Spleen (tissue), 11 donors: ENCODE results near the gene LINGO4. TPM values are rescaled to one million over a fixed set of nuclear protein-coding genes. Genes with fewer than 3 reads are reported as not detected.

Experiments used
- DNase-seq: peaks from one replicate; pipeline ENCODE4 v3.0.0-alpha.2; 2020
- H3K27ac ChIP-seq, 8 donors: fragments of 200-600 bp; sonication (generic) in 7 of 8; 1 replicate in 4 of 8; 2 replicates in 4 of 8; pipeline versions ENCODE4 v1.5.0 to v1.8.0; 2016 to 2021; ENCODE audit warnings: inconsistent platforms in 4 of 8, mild to moderate bottlenecking in 4 of 8, moderate library complexity in 1 of 8
- H3K27me3 ChIP-seq, 7 donors: fragments of 200-600 bp; sonication (generic) in 6 of 7; replicated peaks in 1 of 7; 1 replicate in 4 of 7; 2 replicates in 3 of 7; pipeline versions ENCODE4 v1.5.0 to v1.8.0; 2016 to 2021; ENCODE audit warnings: inconsistent platforms in 3 of 7, mild to moderate bottlenecking in 1 of 7
- H3K36me3 ChIP-seq, 6 donors: fragments of 200-600 bp; sonication (generic) in 5 of 6; 1 replicate in 4 of 6; 2 replicates in 2 of 6; pipeline versions ENCODE4 v1.5.0 to v1.8.0; 2016 to 2021; ENCODE audit warnings: inconsistent platforms in 2 of 6
- H3K4me1 ChIP-seq, 6 donors: fragments of 200-600 bp; sonication (generic) in 5 of 6; 1 replicate in 3 of 6; 2 replicates in 3 of 6; pipeline versions ENCODE4 v1.5.0 to v1.8.0; 2016 to 2021; ENCODE audit warnings: inconsistent platforms in 3 of 6
- H3K4me3 ChIP-seq, 8 donors: fragments of 200-600 bp; sonication (generic) in 7 of 8; 1 replicate in 4 of 8; 2 replicates in 4 of 8; pipeline versions ENCODE4 v1.5.0 to v1.8.0; 2016 to 2021; ENCODE audit warnings: inconsistent platforms in 4 of 8, mild to moderate bottlenecking in 4 of 8, moderate library complexity in 2 of 8
- H3K9me3 ChIP-seq, 8 donors: fragments of 200-600 bp; sonication (generic) in 7 of 8; 1 replicate in 4 of 8; 2 replicates in 4 of 8; pipeline versions ENCODE4 v1.5.0 to v1.8.0; 2016 to 2021; ENCODE audit warnings: inconsistent platforms in 4 of 8
- POLR2A ChIP-seq, 3 donors: fragments of 450-650 bp; IDR thresholded peaks; one replicate each; pipeline ENCODE4 v1.5.1; 2017; ENCODE audit warnings: antibody characterized with exemption in 3 of 3, mild to moderate bottlenecking in 1 of 3
- POLR2AphosphoS5 ChIP-seq, 3 donors: sonication (generic); formaldehyde crosslinking; IDR thresholded peaks; one replicate each; pipeline ENCODE4 v1.5.1; 2017; ENCODE audit warnings: antibody characterized with exemption in 3 of 3
- WGBS, 5 donors: extraction: QIAGEN DNeasy Blood & Tissue Kit in 3 of 5; methylation state at CpG; one replicate each; pipeline versions ENCODE4 v1.1.5 to v1.1.7; 2013 to 2018; 5-methylcytosine and 5-hydroxymethylcytosine counted together
- intact Hi-C: fragments of 100-400 bp; cut with DNase I; formaldehyde crosslinking; loops from one replicate; pipeline ENCODE4 v1.15.0; 2023; ENCODE audit warnings: low total_unique reads
- polyA plus RNA-seq, 3 donors: library from polyadenylated mRNA; stranded (reverse); fragments of 200-250 nt; gene quantifications; one replicate each; pipeline ENCODE4 v1.2.1, GENCODE V29; 2013
- total RNA-seq, 7 donors: library from RNA; depleted of rRNA in 3 of 7; stranded (reverse); fragments of >200 nt in 3 of 7; fragmentation: NEBNext Ultra II Directional in 4 of 7; extraction: Animal tissue kit (Norgen Biotek cat#: 25700) in 4 of 7; gene quantifications; one replicate each; pipeline versions ENCODE4 v1.1.0 to v1.2.1, GENCODE V29; 2016 to 2021
- TF ChIP-seq, protein P1 (sequence below), 11 experiments: fragments of 200-600 bp in 7 of 11; fragments of 450-650 bp in 4 of 11; sonication (generic) in 4 of 11; IDR thresholded peaks in 8 of 11; conservative IDR thresholded peaks in 3 of 11; 1 replicate in 7 of 11; 2 replicates in 4 of 11; pipeline versions ENCODE4 v1.4.0 to v1.8.0; 2016 to 2021; ENCODE audit warnings: antibody characterized with exemption in 11 of 11, inconsistent platforms in 4 of 11, mild to moderate bottlenecking in 1 of 11
- donor health status: healthy with polysubstance abuse.
- donor health status: DM: no; HTN: no; CAD: no; lungs with moderate emphysema.
- donor health status: DM: no; HTN: no; CAD: no.
- donor health status: Bipolar disorder and iron deficiency.
- donor health status: healthy.
- donor health status: DM: no; HTN: no; CAD: no.
- donor health status: DM: yes; HTN: yes; CAD: no.

The LINGO4 gene
- total and polyA plus RNA-seq, 10 donors = 0.04 to 0.36 (median 0.18) TPM; not detected in 4

DNA sequence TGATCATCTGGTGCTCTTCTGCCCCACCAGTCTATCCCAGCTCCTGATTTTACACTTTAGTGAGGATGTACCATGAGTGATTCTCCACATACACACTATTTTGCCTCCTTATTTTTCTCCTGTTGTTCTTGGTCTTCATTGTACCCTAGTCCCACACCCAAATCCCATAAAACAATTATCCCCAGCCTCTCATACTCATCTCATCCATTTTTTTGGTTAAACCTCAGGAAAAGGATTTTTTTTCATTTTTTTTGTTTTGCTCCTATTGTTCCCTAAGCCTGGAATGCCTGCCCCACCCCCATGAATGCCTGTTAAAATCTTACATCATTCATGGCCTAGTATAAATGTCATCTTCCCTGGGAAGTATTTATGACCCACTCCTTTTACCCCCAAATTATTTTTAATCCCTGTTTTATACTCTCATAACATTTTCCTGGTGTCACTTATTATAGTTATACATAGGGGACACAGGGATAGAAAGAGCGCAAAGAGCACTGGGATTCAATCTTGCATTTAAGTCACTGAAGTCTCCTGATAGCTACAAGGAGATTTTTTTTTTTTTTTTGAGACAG, 4.9 kb upstream of the LINGO4 start:
- peaks cover 0 to 7% (median 2%) of the 10 kb centered on the region in 6 donors for H3K4me1 ChIP-seq
- no peaks in the 10 kb centered on the region for H3K9me3 ChIP-seq
- TF ChIP-seq, protein P1, sequence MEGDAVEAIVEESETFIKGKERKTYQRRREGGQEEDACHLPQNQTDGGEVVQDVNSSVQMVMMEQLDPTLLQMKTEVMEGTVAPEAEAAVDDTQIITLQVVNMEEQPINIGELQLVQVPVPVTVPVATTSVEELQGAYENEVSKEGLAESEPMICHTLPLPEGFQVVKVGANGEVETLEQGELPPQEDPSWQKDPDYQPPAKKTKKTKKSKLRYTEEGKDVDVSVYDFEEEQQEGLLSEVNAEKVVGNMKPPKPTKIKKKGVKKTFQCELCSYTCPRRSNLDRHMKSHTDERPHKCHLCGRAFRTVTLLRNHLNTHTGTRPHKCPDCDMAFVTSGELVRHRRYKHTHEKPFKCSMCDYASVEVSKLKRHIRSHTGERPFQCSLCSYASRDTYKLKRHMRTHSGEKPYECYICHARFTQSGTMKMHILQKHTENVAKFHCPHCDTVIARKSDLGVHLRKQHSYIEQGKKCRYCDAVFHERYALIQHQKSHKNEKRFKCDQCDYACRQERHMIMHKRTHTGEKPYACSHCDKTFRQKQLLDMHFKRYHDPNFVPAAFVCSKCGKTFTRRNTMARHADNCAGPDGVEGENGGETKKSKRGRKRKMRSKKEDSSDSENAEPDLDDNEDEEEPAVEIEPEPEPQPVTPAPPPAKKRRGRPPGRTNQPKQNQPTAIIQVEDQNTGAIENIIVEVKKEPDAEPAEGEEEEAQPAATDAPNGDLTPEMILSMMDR (IDR thresholded peaks at IDR 0.05 in 8 of 11, conservative IDR thresholded peaks at IDR 0.05 in 3 of 11) = no peak
- TF ChIP-seq POLR2AphosphoS5 (IDR thresholded peaks at IDR 0.05) = no peak
- no peak for TF ChIP-seq POLR2A (IDR thresholded peaks at IDR 0.05)
- DNase-seq = no peak
- no peak overlapping the region for H3K4me3 ChIP-seq
- intact Hi-C loops = no loop called here
- no peaks in the 10 kb centered on the region for H3K27me3 ChIP-seq
- H3K27ac ChIP-seq = no peak overlapping the region
- 96 to 97% (median 97%) methylated on average over 1 of the region's 1 CpG for WGBS, 5 donors
- no peaks in the 10 kb centered on the region for H3K36me3 ChIP-seq

DNA sequence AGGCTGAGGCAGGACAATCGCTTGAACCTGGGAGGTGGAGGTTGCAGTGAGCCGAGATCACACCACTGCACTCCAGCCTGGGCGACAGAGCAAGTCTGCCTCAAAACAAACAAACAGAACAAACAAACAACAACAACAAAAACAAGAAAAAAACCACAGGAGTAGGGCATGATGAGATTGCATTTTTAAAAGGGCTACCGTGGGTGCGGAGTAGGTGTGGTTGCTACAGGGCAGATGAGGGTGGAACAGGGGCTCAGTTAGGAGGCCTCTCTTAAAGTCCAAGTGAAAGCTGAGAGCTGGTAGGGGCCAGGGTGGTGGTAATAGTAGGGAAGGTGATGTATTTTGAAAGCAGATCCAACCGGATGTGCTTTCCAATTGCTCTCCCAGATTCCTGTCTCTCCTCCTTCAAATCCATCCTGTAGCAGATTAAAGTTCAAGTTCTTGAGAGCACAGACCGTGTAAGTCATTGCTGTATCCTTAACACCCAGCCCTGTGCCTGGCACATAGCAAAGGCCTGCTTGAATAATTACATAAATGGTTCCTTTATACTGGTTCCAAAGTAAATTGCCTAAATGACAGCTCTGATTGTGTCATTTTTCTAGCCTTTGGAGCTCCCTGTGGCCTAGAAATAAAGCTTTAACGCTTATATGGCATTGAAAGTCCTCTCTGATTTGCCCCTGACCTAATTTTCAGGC, 4.2 kb upstream of the LINGO4 start:
- peaks cover 0 to 1% (median 0%) of the 10 kb centered on the region in 6 donors for H3K4me1 ChIP-seq
- no peak overlapping the region for H3K4me3 ChIP-seq
- intact Hi-C loops = no loop called here
- no peak for TF ChIP-seq POLR2A (IDR thresholded peaks at IDR 0.05)
- no peak for TF ChIP-seq POLR2AphosphoS5 (IDR thresholded peaks at IDR 0.05)
- TF ChIP-seq, protein P1 (IDR thresholded peaks at IDR 0.05 in 8 of 11, conservative IDR thresholded peaks at IDR 0.05 in 3 of 11) = no peak
- H3K27ac ChIP-seq = no peak overlapping the region
- no peaks in the 10 kb centered on the region for H3K9me3 ChIP-seq
- no peak for DNase-seq
- no peaks in the 10 kb centered on the region for H3K36me3 ChIP-seq
- no peaks in the 10 kb centered on the region for H3K27me3 ChIP-seq
- 68 to 80% (median 75%) methylated on average over 8 of the region's 8 CpGs for WGBS, 5 donors

DNA sequence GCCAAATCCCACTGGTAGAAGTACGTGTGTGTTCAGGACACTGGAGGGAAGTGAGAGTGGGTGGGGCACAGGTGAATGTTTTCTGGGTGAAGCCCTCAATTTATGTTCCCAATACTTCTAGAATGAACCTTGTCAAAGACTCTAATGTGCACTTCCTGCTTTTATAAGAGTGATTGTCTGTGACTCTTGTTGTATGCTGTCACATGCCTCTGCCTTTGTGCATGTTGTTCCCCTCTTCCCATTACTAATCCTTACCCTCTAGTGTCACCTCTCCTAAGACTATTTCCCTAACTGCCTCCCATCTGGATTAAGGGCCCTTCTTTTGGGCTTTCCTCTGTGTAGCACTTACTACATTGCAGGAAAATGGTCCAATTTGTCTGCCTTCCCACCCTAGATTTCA, 2.5 kb upstream of the LINGO4 start:
- Histone ChIP-seq H3K27ac (no peak overlapping the region), H3K27me3 (no peaks in the 10 kb centered on the region), H3K36me3 (no peaks in the 10 kb centered on the region), H3K9me3 (no peaks in the 10 kb centered on the region), H3K4me3 (no peak overlapping the region), H3K4me1 (no peaks in the 10 kb centered on the region)
- no peak for DNase-seq
- intact Hi-C loops = no loop called here
- WGBS, 5 donors = 32 to 67% (median 45%) methylated on average over 1 of the region's 1 CpG
- TF ChIP-seq POLR2A (IDR thresholded peaks at IDR 0.05) (no peak), POLR2AphosphoS5 (IDR thresholded peaks at IDR 0.05) (no peak)
- TF ChIP-seq, protein P1 (IDR thresholded peaks at IDR 0.05 in 8 of 11, conservative IDR thresholded peaks at IDR 0.05 in 3 of 11) = no peak

DNA sequence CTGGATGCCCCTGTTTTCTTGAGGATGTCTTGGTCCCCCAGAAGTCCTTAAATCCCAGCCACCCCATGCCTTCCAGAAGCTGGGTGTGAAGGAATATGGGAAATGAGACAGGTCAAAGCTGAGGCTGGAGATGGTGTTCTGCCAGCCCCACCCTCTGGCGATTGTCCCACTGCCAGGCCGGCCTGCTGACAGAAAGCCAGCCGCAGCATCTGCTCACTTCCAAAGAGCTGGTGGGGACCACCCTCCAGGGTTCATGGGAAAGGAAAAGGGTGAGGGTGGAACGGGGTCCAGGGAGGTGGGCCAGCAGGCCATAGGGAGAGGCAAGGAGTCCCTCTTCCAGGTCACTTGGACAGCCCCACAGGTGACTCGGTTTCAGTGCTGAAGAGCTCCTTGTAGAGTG, 1.9 kb upstream of the LINGO4 start:
- WGBS, 5 donors = 79 to 90% (median 87%) methylated on average over 5 of the region's 5 CpGs
- Histone ChIP-seq H3K27ac (no peak overlapping the region), H3K4me1 (no peaks in the 10 kb centered on the region), H3K36me3 (no peaks in the 10 kb centered on the region), H3K27me3 (peaks cover 0 to 3% (median 0%) of the 10 kb centered on the region in 7 donors), H3K9me3 (no peaks in the 10 kb centered on the region), H3K4me3 (no peak overlapping the region)
- TF ChIP-seq POLR2A (IDR thresholded peaks at IDR 0.05) = no peak
- no peak for TF ChIP-seq POLR2AphosphoS5 (IDR thresholded peaks at IDR 0.05)
- TF ChIP-seq, protein P1 (IDR thresholded peaks at IDR 0.05 in 8 of 11, conservative IDR thresholded peaks at IDR 0.05 in 3 of 11) = no peak
- intact Hi-C loops = no loop called here
- DNase-seq = no peak
